ENCODE results near the gene SUMF1. TPM values are rescaled to one million over a fixed set of nuclear protein-coding genes. Genes with fewer than 3 reads are reported as not detected.

The SUMF1 gene
- total RNA-seq, 1 donor from 2014 or later, result 10.6 TPM

GRCh38 chr3:4474683-4475490 is 7.8 kb upstream of the SUMF1 start:
- Mint-ChIP-seq H3K27me3 (ENCODE audit: low read depth) (peaks cover 61% of the 10 kb centered on the region), H3K27ac (ENCODE audit: unreplicated experiment) (no peak overlapping the region), H3K4me3 (no peak overlapping the region)

DNA sequence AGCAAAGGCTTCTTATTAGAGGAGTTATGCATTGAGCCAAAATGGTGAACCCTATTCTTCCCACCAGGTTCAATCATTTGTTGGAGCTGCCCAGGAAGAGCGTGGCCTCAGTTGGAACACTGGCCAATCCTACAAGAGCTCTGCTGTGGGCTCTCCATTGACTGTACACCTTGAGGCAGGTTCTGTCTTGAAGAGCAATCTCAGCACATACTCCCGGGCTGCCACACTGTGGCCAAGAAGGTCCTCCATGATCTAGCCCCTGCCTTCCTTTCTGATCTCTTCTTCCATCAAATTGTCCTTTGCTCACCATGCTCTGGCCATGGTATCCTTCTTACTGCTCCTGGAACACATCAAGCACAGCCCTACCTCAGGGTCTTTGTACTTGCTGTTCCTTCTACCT is 5.7 kb upstream of the SUMF1 start:
- Mint-ChIP-seq H3K27ac (ENCODE audit: unreplicated experiment) (no peak overlapping the region), H3K36me3 (ENCODE audit: low read depth) (no peaks in the 10 kb centered on the region), H3K9me3 (no peaks in the 10 kb centered on the region), H3K4me3 (no peak overlapping the region), H3K27me3 (ENCODE audit: low read depth) (peaks cover 57% of the 10 kb centered on the region), H3K4me1 (peaks cover 4% of the 10 kb centered on the region)
- no peak for DNase-seq (ENCODE audit: low read depth, low spot score)
- no peak for TF ChIP-seq CTCF (conservative IDR thresholded peaks at IDR 0.05)

More at GRCh38 chr3:4474683-4475490, 7.8 kb upstream of the SUMF1 start:
- H3K36me3 Mint-ChIP-seq (ENCODE audit: low read depth), result no peaks in the 10 kb centered on the region
- TF ChIP-seq CTCF (conservative IDR thresholded peaks at IDR 0.05), result no peak
- peaks cover 4% of the 10 kb centered on the region for H3K4me1 Mint-ChIP-seq
- DNase-seq (ENCODE audit: low read depth, low spot score), result no peak
- H3K9me3 Mint-ChIP-seq, result no peaks in the 10 kb centered on the region

DNA sequence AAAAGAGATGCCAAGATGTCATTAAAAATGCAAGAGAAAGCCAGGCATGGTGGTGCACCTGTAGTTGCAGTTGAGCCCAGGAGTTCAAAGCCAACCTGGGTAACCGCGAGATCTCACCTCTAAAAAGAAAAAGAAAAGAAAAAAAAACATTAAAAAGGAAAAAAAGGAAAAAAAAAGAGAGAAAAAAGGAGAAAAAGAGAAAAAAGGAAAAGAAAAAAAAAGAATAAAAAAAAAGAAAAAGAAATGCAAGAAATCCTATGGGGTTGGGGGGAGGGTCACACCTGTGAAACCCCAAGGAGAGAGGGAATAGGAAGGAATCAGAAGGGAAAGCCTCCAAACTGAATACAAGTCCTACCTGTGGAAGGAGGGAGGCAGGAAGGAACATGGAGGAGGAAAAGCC is 5.2 kb upstream of the SUMF1 start:
- H3K36me3 Mint-ChIP-seq (ENCODE audit: low read depth), result no peaks in the 10 kb centered on the region
- peaks cover 56% of the 10 kb centered on the region for H3K27me3 Mint-ChIP-seq (ENCODE audit: low read depth)
- TF ChIP-seq CTCF (conservative IDR thresholded peaks at IDR 0.05), result no peak
- no peak for DNase-seq (ENCODE audit: low read depth, low spot score)
- no peak overlapping the region for H3K4me3 Mint-ChIP-seq
- no peak overlapping the region for H3K27ac Mint-ChIP-seq (ENCODE audit: unreplicated experiment)
- peaks cover 7% of the 10 kb centered on the region for H3K4me1 Mint-ChIP-seq
- H3K9me3 Mint-ChIP-seq, result no peaks in the 10 kb centered on the region

- Mint-ChIP-seq H3K27ac (ENCODE audit: unreplicated experiment) (no peak overlapping the region), H3K27me3 (ENCODE audit: low read depth) (peaks cover 52% of the 10 kb centered on the region), H3K4me1 (peaks cover 9% of the 10 kb centered on the region), H3K4me3 (no peak overlapping the region), H3K9me3 (no peaks in the 10 kb centered on the region), H3K36me3 (ENCODE audit: low read depth) (no peaks in the 10 kb centered on the region)
- TF ChIP-seq CTCF (conservative IDR thresholded peaks at IDR 0.05), result no peak
- no peak for DNase-seq (ENCODE audit: low read depth, low spot score)
These were observed 4.8 kb upstream of the SUMF1 start for GRCh38 chr3:4471907-4472306.

- Mint-ChIP-seq H3K9me3 (no peaks in the 10 kb centered on the region), H3K4me1 (peaks cover 11% of the 10 kb centered on the region), H3K27ac (ENCODE audit: unreplicated experiment) (peak overlapping the region; percentile 95), H3K4me3 (peak overlapping the region; percentile 94), H3K27me3 (ENCODE audit: low read depth) (peaks cover 26% of the 10 kb centered on the region), H3K36me3 (ENCODE audit: low read depth) (no peaks in the 10 kb centered on the region)
- DNase-seq (ENCODE audit: low read depth, low spot score), result no peak
- no peak for TF ChIP-seq CTCF (conservative IDR thresholded peaks at IDR 0.05)
These were observed 426 bp upstream of the SUMF1 start for GRCh38 chr3:4467522-4467867.

Measured in neural crest cell (in vitro differentiated cells).